Calu3 (cell line): ENCODE measurements around the gene C10orf90. TPM values are rescaled to one million over a fixed set of nuclear protein-coding genes. Genes with fewer than 3 reads are reported as not detected.

ENCODE experiments used
- BruUV-seq: library from RNA; stranded (reverse); fragments of 400-500 nt; replicated peaks from 2 replicates; lab custom pipeline; 2021; lab: Mats Ljungman, UMichigan
- CTCF ChIA-PET: fragments of 300-600 bp; sonication (Branson Sonifier 250); formaldehyde crosslinking; loops from one replicate; lab custom pipeline; 2022; ENCODE audit warnings: antibody characterized with exemption; lab: Charles Lee
- DNase-seq: peaks from one replicate; pipeline ENCODE4 v3.0.0; 2022
- H3K27ac Mint-ChIP-seq: one replicate; pipeline ENCODE4 v1.8.0; 2022; ENCODE audit warnings: mixed read lengths; ENCODE audit not compliant: unreplicated experiment
- H3K27me3 Mint-ChIP-seq: one replicate; pipeline ENCODE4 v1.8.0; 2022; ENCODE audit warnings: mixed read lengths; ENCODE audit not compliant: unreplicated experiment
- H3K36me3 Mint-ChIP-seq: one replicate; pipeline ENCODE4 v1.8.0; 2022; ENCODE audit warnings: mild to moderate bottlenecking, moderate library complexity, mixed read lengths; ENCODE audit not compliant: insufficient read depth, unreplicated experiment
- H3K4me1 Mint-ChIP-seq: one replicate; pipeline ENCODE4 v1.8.0; 2022; ENCODE audit warnings: mild to moderate bottlenecking, low read depth, mixed read lengths; ENCODE audit not compliant: unreplicated experiment
- H3K4me3 Mint-ChIP-seq: one replicate; pipeline ENCODE4 v1.8.0; 2022; ENCODE audit warnings: mild to moderate bottlenecking, low read depth, moderate library complexity, mixed read lengths; ENCODE audit not compliant: unreplicated experiment
- H3K9me3 Mint-ChIP-seq: one replicate; pipeline ENCODE4 v1.8.0; 2022; ENCODE audit warnings: low read depth, mixed read lengths; ENCODE audit not compliant: unreplicated experiment
- CTCF ChIP-seq: fragments of 200-600 bp; IDR thresholded peaks from one replicate; pipeline ENCODE4 v1.8.0; 2022; ENCODE audit warnings: antibody characterized with exemption; ENCODE audit not compliant: unreplicated experiment
- intact Hi-C: fragments of 100-400 bp; cut with micrococcal nuclease; formaldehyde crosslinking; loops from one replicate; pipeline ENCODE4 v1.10.0; 2022; ENCODE audit not compliant: unreplicated experiment
- total RNA-seq: library from RNA; stranded (reverse); gene quantifications from 2 replicates; pipeline ENCODE4 v1.2.3, GENCODE V29; 2022

C10orf90 gene
- total RNA-seq, 1 experiment from 2014 or later = not detected

- Mint-ChIP-seq H3K9me3 (no peaks in the 10 kb centered on the region), H3K4me3 (no peak overlapping the region), H3K27ac (no peak overlapping the region), H3K27me3 (peaks cover 20% of the 10 kb centered on the region), H3K4me1 (no peaks in the 10 kb centered on the region), H3K36me3 (no peaks in the 10 kb centered on the region)
- BruUV-seq = no TSS peak
- no peak for TF ChIP-seq CTCF
- no peak for DNase-seq
- CTCF ChIA-PET = no interaction called here
- intact Hi-C loops = no loop called here
Measured at GRCh38 chr10:126479280-126479895, 191.1 kb downstream of the C10orf90 start.

DNA sequence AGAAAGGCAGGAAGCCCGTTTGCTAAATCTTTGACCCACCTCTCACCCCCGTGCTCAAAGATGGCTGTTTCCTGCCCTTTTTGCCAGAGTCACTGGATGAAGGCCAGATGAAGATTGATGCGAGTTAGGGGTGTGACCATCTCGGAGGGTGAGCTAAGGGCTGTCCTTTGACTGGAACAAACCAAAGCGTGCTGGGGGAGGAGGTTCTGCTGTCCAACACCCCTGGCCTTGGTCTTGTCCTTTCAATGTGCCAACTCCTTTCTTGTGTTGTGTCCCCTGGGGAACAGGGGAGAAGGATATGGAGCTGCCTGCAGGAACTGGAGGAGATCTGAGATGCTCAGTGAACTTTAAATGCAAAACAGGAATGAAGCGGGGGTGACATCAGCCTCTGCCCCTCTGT lies 191.9 kb downstream of the C10orf90 start:
- H3K4me1 Mint-ChIP-seq = no peaks in the 10 kb centered on the region
- intact Hi-C loops = no loop called here
- H3K4me3 Mint-ChIP-seq = no peak overlapping the region
- no TSS peak for BruUV-seq
- H3K27ac Mint-ChIP-seq = no peak overlapping the region
- no peaks in the 10 kb centered on the region for H3K36me3 Mint-ChIP-seq
- no peak for DNase-seq
- no peak for TF ChIP-seq CTCF
- CTCF ChIA-PET = no interaction called here
- H3K27me3 Mint-ChIP-seq = peaks cover 21% of the 10 kb centered on the region
- H3K9me3 Mint-ChIP-seq = no peaks in the 10 kb centered on the region

GRCh38 chr10:126476246-126476645 lies 194.2 kb downstream of the C10orf90 start:
- no peak overlapping the region for H3K27ac Mint-ChIP-seq
- H3K4me1 Mint-ChIP-seq = no peaks in the 10 kb centered on the region
- no peak for DNase-seq
- CTCF ChIA-PET = no interaction called here
- BruUV-seq = no TSS peak
- H3K4me3 Mint-ChIP-seq = no peak overlapping the region
- no peaks in the 10 kb centered on the region for H3K9me3 Mint-ChIP-seq
- intact Hi-C loops = no loop called here
- H3K36me3 Mint-ChIP-seq = no peaks in the 10 kb centered on the region
- peaks cover 26% of the 10 kb centered on the region for H3K27me3 Mint-ChIP-seq
- TF ChIP-seq CTCF = no peak

GRCh38 chr10:126475074-126475691 lies 195.3 kb downstream of the C10orf90 start:
- no peak for TF ChIP-seq CTCF
- no peaks in the 10 kb centered on the region for H3K4me1 Mint-ChIP-seq
- CTCF ChIA-PET = no interaction called here
- peaks cover 27% of the 10 kb centered on the region for H3K27me3 Mint-ChIP-seq
- intact Hi-C loops = no loop called here
- H3K4me3 Mint-ChIP-seq = no peak overlapping the region
- H3K9me3 Mint-ChIP-seq = no peaks in the 10 kb centered on the region
- no peaks in the 10 kb centered on the region for H3K36me3 Mint-ChIP-seq
- DNase-seq = no peak
- no peak overlapping the region for H3K27ac Mint-ChIP-seq
- BruUV-seq = no TSS peak
